Ovary (tissue), 3 donors: ENCODE results near the gene VWA1.

ENCODE experiments used
- CTCF ChIP-seq, 3 donors: fragments of 450-650 bp in 2 of 3; fragments of 200-600 bp in 1 of 3; IDR thresholded peaks; one replicate each; pipeline versions ENCODE4 v1.5.1 to v1.8.0; 2016 to 2022; ENCODE audit warnings: antibody characterized with exemption in 3 of 3, mild to moderate bottlenecking in 1 of 3
- EP300 ChIP-seq: sonication (generic); formaldehyde crosslinking; IDR thresholded peaks from one replicate; pipeline ENCODE4 v1.6.1; 2017; ENCODE audit warnings: antibody characterized with exemption
- POLR2A ChIP-seq: fragments of 450-650 bp; IDR thresholded peaks from one replicate; pipeline ENCODE4 v1.6.1; 2017; ENCODE audit warnings: antibody characterized with exemption, mild to moderate bottlenecking, moderate library complexity
- donor health status: DM: no; HTN: no; CAD: no.

GRCh38 chr1:1460540-1461130, 25.1 kb downstream of the VWA1 start:
- TF ChIP-seq EP300, result no peak
- no peak for TF ChIP-seq CTCF (IDR thresholded peaks at IDR 0.05)
- no peak for TF ChIP-seq POLR2A
